GM21576 (cell line): ENCODE results near the gene HIGD1C.
"Not testable (repeated sequence)": the region's sequence is repeated elsewhere in the genome, so short reads cannot be mapped to it uniquely, and the experiment has no call there.

Experiments
- ATAC-seq: cut with Tn5 transposase; IDR thresholded peaks from one replicate; pipeline ENCODE4 v1.9.1; 2021; ENCODE audit warnings: mild to moderate bottlenecking, moderate library complexity; ENCODE audit not compliant: unreplicated experiment

Gene HIGD1C

DNA sequence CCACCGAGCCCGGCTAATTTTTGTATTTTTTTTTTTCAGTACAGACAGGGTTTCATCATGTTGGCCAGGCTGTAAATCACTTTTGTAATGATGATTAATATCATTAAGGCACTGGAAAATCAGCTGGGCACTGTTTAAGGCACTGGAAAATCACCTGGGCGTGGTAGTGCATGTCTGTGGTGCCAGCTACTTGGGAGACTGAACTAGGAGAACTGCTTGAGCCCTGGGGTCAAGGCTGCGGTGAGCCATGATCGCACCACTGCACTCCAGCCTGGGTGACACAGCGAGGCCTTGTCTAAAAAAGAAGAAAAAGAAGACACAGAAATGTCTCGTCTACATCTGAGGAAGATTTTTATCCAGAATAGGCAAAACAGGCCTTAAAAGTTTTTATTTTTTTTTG is 61.1 kb downstream of the HIGD1C start:
- ATAC-seq = no peak

DNA sequence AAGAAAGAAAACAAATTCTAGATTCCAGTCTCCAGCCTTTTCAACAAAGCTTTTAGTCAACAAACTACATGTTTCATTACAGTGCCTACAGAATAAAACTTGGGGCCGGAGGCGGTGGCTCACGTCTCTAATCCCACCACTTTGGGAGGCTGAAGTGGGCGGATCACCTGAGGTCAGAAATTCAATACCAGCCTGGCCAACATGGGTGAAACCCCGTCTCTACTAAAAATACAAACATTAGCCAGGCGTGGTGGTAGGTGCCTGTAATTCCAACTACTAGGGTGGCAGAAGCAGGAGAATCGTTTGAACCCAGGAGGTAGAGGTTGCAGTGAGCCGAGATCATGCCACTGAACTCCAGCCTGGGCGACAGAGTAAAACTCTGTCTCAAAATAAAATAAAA is 62.1 kb downstream of the HIGD1C start:
- ATAC-seq = not testable (repeated sequence)

DNA sequence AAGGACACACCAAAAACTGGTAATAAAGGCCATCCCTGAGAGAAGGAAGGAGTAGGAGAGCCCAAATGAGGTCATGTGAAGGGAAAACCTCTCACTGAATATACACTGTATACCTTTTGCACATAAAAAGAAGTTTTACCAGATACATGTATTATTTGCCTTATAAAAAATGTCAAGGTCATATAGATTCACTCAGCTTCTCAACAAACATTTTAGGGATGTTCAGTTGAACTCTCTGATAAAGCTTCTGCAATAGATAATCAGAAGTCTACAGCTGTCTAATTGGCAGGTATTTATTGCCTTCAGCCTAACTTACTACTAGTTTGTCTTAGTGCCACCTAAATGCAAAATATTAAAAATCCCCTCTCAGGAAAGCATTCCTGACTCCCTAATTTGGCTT is 65.1 kb downstream of the HIGD1C start:
- no peak for ATAC-seq

DNA sequence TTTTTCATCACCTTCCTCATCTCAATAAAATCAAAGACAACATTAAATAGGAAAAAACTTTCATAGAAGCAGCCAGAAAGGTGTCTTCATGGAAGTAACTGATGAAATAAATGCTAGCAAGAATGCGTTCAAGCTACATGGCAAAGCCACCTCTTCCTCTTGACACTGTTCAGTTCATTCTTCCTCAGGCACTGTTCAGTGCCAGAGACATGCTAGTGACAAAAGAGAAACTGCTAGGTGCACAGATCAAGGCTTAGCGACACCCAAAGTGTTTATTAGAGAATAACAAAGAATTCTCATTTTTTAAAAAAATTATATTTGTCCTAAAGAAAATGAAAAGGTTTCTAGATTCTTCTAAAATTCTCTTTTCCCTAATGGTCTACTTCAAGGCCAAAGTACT is 66.6 kb downstream of the HIGD1C start:
- ATAC-seq = no peak

DNA sequence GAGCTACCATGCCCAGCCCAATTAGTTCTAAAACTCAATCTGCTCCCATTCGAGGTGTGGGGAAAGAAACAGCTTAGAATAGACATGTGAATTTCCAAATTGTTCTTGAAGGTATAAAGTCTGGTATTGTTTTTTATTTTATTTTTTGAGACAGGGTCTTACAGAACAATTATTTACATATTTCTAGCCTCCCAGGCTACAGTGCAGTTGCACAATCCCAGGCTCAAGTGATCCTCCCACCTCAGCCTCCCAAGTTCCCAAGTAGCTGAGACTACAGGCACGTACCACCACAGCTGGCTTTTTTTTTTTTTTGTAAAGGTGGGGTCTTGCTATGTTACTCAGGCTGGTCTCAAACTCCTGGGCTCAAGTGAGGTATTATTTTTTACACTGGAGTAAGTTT is 67.6 kb downstream of the HIGD1C start:
- no peak for ATAC-seq
